Stimulated activated memory B cell treated with anti-CD40 and anti-IgM and Interleukin-4, amounts not matched to agents 10 μg/mL and 1 μg/mL and 100 μg/mL, for 72 hours (primary cell): Measurements from ENCODE around the gene ZNRF4.

ENCODE experiments used
- ATAC-seq: fragments of 150-1000 bp; cut with Tn5 transposase; 2 replicates; pipeline ENCODE4 v1.10.0; 2021
- H3K27ac Mint-ChIP-seq: one replicate; pipeline ENCODE4 v1.8.0; 2022; ENCODE audit warnings: mild to moderate bottlenecking, mixed read lengths
- H3K27me3 Mint-ChIP-seq: one replicate; pipeline ENCODE4 v1.8.0; 2022; ENCODE audit warnings: mixed read lengths
- H3K36me3 Mint-ChIP-seq: one replicate; pipeline ENCODE4 v1.8.0; 2022; ENCODE audit warnings: mixed read lengths
- H3K4me1 Mint-ChIP-seq: one replicate; pipeline ENCODE4 v1.8.0; 2022; ENCODE audit warnings: mixed read lengths
- H3K4me3 Mint-ChIP-seq: one replicate; pipeline ENCODE4 v1.8.0; 2022; ENCODE audit warnings: mild to moderate bottlenecking, moderate library complexity, mixed read lengths
- H3K9me3 Mint-ChIP-seq: one replicate; pipeline ENCODE4 v1.8.0; 2022; ENCODE audit warnings: mixed read lengths

The ZNRF4 gene

DNA sequence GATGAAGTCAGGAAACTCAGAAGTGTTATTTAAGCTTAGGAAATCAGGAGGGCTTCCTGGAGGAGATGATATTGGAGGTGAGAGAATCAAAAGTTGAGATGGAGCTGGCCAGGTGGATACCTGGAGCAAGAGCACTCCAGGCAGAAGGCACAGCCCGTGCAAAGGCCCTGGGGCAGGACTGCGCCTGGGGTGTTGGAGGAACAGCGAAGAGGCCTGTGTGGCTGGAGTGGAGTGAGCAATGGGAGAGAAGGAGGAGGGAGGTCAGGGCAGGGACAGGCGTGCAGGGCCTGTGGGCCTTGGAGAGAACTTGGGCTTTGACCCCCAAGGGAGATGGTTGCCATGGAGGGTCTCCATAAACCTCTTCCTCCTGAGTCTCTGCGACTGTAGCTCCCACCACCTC is 42.1 kb downstream of the ZNRF4 start:
- Mint-ChIP-seq H3K4me3 (no peak overlapping the region), H3K4me1 (no peaks in the 10 kb centered on the region), H3K36me3 (no peaks in the 10 kb centered on the region), H3K27me3 (peaks cover 60% of the 10 kb centered on the region), H3K9me3 (peaks cover 7% of the 10 kb centered on the region), H3K27ac (no peak overlapping the region)
- ATAC-seq, result no peak

DNA sequence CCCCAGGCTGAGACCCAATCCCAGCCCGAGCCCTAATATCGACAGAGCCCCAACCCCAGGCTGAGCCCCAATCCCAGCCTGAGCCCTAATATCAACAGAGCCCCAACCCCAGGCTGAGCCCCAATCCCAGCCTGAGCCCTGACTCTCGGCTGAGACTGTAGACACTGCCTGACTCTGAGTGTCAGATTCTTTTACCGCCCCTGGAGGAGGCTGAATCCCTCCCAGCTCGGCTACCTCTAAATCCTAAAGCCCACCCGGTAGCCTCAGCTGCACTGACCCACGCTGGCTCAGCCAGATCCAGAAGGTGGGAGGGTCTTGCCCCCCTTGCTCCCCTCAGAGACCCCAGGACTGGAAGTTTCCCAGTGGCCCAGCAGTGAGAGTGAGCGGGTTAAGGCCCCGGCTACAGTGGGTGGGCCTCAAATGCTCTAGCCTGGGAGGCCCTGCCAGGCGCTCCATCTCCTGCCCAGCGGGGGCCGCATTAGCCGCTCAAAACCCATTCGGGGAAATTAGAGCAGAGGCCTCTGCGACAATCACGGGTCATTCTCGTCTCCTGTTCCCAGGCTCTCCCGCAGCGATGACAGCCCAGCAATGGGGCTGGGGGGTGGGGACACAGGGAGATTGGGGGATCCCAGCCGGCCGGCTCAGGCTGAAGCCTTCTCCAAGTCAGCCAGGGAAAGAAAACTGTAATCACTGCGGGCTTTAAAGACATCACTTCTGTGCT is 43.8 kb downstream of the ZNRF4 start:
- no peak for ATAC-seq
- peaks cover 48% of the 10 kb centered on the region for H3K27me3 Mint-ChIP-seq

GRCh38 chr19:5501907-5502306 is 46.7 kb downstream of the ZNRF4 start:
- no peak overlapping the region for H3K4me3 Mint-ChIP-seq
- peaks cover 23% of the 10 kb centered on the region for H3K27me3 Mint-ChIP-seq
- H3K27ac Mint-ChIP-seq, result no peak overlapping the region
- no peaks in the 10 kb centered on the region for H3K4me1 Mint-ChIP-seq
- no peaks in the 10 kb centered on the region for H3K36me3 Mint-ChIP-seq
- ATAC-seq, result no peak
- H3K9me3 Mint-ChIP-seq, result peaks cover 18% of the 10 kb centered on the region

More for the DNA sequence above, 43.8 kb downstream of the ZNRF4 start:
- Mint-ChIP-seq H3K9me3 (peaks cover 13% of the 10 kb centered on the region), H3K36me3 (no peaks in the 10 kb centered on the region), H3K4me3 (no peak overlapping the region), H3K27ac (no peak overlapping the region), H3K4me1 (no peaks in the 10 kb centered on the region)

DNA sequence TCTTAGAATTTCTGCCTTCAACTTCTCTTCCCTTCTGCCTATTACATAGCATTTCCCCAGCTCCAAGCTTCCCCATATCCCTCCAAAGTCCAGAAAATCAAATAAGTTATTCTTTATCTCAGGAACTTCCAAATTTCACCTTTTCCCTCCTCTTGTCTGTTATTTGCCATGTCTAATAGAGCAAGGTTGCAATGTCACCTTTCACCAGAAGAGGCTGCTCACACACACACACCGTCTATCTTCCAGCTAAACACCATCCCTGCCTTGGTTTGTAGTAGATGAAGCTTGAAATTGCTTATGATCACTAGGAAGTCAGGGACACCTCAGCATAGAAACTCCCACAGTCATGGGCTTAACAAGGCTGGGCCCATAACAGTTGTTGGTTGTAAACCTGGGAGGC is 48.4 kb downstream of the ZNRF4 start:
- Mint-ChIP-seq H3K9me3 (peaks cover 15% of the 10 kb centered on the region), H3K27me3 (peaks cover 9% of the 10 kb centered on the region), H3K4me3 (no peak overlapping the region), H3K4me1 (no peaks in the 10 kb centered on the region), H3K36me3 (no peaks in the 10 kb centered on the region), H3K27ac (no peak overlapping the region)
- no peak for ATAC-seq

DNA sequence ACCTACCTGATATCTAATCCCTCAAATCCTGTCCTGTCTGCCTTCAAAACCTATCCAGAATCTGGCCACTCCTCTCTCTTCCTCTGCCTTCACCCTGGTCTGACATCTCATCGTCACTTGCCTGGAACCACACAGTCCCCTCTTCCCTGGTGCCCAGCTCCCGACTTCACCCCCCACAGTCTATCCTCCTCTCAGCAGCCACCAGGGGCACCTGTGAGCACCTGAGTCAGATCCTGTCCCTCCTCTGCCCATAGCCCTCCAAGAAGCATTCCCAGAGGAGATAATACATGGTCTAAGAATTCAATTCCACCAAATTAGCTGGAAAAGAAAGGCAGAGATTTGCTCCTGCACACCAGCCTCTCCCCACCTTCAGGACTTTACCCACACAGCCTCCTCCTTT is 48.9 kb downstream of the ZNRF4 start:
- no peak overlapping the region for H3K27ac Mint-ChIP-seq
- no peak for ATAC-seq
- no peak overlapping the region for H3K4me3 Mint-ChIP-seq
- H3K4me1 Mint-ChIP-seq, result no peaks in the 10 kb centered on the region
- H3K27me3 Mint-ChIP-seq, result peaks cover 6% of the 10 kb centered on the region
- peaks cover 15% of the 10 kb centered on the region for H3K9me3 Mint-ChIP-seq
- no peaks in the 10 kb centered on the region for H3K36me3 Mint-ChIP-seq
